UCSD-AML1 (cell line): ENCODE results near the gene FAM186B.
"Not testable (repeated sequence)": the region's sequence is repeated elsewhere in the genome, so short reads cannot be mapped to it uniquely, and the experiment has no call there.

ENCODE experiments used
- DNase-seq: peaks from one replicate; lab custom pipeline; 2025; ENCODE audit not compliant: unreplicated experiment; lab: John Stamatoyannopoulos, UW

The FAM186B gene

DNA sequence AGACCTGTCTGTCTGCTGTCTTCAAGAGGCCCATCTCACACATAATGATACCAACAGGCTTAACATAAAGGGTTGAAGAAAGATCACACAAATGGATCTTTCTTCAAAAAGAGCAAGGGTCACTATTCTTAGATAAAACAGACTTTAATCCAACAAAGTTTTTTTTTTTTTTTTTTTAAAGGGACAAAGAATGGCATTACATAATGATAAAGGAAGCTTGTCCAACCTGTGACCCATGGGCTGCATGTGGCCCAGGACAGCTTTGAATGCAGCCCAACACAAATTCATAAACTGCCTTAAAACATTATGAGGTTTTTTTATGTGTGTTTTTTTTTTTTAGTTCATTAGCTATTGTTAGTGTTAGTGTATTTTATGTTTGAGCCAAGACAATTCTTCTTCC lies 6.8 kb upstream of the FAM186B start:
- no peak for DNase-seq

DNA sequence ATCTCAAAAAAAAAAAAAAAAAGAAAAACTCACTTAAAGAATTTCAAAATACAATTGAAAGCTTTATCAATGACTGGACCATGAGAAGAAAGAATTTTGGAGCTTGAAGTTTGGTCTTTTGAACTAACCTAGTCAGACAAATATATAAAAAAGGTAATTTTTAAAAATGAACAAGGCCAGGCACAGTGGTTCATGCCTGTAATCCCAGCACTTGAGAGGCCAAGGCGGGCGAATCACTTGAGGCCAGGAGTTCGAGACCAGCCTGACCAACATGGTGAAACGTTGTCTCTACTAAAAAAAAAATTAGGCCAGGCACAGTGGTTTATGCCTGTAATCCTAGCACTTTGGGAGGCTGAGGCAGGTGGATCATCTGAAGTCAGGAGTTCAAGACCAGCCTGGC lies 5.3 kb upstream of the FAM186B start:
- not testable (repeated sequence) for DNase-seq

DNA sequence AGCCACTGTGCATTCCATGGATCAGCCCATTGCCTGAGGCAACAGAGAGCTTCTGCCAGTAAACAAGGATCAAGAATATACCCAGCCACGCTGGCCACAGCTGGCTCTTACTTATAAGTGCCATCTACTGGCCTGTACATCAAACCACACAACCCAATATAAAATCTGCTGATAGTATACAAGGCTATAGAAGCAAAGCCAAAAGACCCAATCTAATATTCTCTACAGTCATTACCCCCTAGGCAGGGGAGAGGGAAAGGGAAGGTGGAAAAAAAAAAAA lies 4.4 kb upstream of the FAM186B start:
- DNase-seq, result no peak

DNA sequence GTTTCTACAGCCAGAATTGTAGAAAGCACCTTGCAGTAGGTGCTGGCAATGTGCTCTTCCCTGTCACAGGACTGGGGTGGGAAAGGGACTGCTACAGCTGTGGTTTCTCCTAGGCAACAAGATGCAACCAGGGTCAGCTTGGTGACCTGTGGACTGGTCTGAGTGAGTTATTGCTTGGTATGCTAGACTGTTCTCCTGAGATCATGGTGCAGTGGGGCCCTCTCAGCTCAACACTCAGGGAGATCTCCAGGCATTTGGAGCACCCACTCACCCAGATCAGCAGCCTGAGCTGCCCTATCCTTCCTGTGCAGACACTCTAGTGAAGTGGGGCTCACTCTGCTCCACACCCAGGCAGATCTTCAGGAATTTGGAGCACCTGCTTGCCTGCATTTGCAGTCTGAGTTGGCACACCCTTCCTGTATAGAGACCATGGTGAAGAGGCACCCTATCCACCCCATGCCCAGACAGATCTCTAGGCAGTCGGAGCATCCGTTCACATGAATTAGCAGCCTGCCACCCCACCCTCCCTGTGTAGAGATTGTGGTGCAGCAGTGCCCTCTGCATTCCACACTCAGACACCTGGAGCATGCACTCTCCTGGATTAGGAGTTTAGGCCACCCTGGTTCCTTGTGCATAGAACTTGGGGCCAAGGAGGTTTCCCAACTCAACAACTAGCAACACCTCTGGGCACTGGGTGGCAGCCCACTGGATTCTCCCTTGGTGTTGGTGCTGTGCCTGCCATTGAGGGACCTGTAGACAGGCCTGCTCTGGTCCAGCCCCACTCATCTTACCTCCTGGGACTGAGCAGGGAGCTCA lies 3.8 kb upstream of the FAM186B start:
- DNase-seq, result no peak

DNA sequence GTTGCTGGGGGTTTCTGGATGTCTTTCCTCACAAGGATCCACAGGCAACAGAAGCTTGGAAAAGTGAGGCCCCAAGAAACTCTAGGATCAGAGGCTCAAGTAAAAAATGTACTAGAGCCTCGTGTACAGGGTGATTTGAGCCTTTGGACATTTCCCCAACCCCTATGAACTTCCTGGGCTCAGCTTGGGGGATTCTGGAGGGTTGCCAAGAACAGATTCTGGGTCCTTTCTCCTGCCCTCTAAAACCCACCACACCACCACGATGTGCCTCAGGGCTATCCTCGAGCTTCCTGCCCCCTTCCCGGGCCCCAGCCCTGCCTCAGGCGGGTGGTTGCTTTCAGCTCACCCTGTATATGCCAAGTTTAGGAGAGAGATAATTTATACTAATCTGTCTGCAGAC lies 583 bp downstream of the FAM186B start:
- no peak for DNase-seq

DNA sequence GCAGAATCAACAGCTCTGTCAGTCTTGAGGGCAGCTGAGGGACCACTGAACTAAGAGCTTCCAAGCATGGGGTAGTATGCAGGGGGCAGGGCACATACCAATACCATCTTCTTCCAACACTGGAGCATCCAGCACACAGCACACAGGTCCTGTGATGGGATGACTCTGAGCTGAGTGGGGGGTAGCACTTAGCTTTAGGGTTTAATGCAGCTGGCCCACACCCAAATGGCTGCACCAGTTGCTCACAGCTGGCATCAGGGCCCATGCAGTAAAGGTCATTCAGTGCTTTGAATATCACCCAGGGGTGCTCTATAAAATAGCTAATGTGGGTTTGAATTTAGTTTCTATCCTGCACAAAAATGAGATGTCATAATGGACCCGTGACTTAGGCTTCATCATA lies 1.7 kb downstream of the FAM186B start:
- no peak for DNase-seq

DNA sequence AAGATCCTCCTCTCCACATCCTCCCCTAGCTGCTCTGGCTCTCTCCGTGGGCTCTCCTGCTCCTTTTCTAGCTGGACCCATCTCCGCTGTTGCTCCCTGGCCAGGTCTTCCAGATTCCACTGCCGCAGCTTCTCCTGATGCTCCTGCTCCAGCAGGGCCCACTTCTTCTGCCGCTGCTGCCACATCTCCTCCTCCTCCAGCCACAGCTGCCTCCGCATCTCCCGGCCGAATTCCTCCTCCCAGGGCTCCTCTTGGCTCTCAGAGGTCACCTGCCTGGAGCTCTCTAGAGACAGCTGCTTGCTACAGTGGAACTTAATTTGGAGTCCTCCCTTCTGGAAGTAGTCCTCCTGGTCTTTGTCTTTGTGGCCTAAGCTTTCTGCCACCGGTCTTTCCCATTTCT lies 5.5 kb downstream of the FAM186B start:
- no peak for DNase-seq

DNA sequence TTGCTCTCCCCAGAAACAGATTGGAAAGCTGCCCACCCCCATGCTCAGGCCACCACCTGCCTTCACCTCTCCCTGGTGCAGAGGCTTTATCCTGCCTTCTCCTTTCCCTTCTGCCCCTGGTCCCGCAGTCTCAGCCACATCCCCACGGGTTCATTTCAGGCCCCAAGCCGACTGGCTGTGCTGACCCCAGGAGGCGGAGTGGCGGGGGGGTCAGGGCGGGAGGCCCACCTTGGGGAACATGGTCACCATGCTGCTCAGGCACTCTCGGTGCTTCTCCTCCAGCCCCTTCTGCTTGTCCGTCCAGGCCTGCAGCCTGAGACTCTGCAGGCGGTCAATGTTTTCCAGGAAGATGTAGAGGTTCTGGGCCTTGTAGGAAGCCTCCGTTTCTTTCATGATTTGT lies 6.9 kb downstream of the FAM186B start:
- no peak for DNase-seq

DNA sequence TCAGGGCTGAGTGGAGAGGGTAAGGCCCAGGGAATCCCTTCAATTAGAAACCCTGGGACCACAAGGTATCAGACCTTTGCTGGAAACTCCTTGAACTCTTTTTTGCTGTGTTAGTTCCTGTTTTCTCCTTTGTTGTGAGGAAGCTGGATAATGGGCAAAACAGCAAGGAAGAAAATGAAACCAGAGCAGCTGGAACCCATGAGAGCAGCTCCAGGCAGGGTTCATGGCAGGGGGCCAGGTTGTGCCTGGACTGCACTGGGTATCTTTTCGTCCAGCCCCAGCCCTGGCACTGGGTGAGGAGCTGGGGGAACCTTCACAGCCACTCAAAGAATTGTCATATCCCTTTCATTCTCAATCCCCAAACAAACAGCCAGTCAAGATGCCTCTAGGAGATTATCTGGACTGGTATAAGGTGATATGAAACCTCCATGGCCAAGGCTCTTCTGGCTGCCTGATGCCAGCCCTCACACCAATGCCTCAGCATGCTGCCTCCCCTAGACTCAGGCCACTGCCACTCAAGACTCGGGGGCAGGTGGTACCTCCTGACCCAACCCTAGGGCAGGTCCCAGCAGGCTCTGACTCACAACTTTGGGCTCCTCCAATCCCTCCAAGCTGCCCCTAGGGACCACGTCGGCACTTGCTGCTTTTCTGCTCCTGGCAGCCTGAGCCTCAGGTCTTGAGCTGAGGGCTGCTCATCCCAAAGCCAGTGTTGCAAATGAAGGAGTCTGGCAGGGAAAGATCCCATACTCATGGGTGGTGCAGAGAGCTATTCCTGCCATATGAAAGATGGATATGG lies 16.5 kb downstream of the FAM186B start:
- no peak for DNase-seq

DNA sequence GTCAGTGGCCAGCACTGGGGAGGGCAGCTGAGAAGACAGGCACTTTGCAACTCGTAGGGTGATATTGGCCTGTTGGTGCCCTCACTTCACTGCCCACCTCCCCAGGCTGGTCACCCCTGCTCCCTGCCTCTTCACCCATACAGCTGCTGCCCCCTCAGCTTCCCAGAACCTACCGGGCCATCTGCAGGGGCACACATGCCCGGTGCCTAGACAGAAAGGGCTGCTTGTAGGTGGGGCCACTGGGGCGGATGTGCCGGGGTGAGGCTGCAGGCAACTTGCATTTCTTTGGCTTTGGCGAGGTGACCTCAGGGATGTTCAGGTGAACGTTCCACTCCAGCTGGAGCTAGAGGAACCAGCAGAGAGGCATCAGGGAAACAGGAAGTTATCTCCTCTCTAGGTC lies 17.2 kb downstream of the FAM186B start:
- DNase-seq, result no peak

DNA sequence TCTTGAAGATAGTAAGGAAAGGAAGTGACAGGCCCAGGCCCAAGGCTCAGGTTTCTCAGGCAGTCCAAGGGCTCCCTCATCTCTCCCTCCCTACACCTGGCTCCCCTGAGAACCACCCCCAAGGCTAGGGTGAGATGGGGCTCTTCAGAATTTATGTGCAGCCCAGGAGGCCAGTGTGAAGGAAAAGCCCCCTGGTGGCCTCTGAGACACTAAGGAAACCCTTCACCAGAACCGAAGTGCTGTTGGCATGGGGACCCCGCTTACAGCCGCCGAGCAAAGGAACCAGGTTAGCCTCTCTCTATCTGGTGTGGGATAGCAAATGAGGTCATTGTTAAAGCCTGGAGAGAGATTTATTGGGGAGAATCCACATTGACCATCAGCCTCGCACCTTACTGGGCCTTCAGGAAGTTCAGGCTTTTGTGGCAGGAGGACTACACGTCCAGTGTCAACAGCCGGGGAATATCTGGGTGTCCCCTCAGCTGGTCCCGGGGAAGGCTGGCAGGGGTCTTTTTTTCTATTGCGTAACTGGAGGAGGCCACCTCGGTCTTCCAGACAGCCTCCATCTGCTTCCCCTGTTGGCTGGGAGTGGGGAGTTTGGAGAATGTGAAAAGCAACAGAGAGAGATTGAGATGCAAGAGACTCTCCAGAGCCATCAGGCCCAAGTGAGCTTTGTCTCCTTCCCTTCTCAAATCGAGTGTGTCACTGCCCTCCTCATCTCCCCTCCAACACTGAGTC lies 18.1 kb downstream of the FAM186B start:
- no peak for DNase-seq

DNA sequence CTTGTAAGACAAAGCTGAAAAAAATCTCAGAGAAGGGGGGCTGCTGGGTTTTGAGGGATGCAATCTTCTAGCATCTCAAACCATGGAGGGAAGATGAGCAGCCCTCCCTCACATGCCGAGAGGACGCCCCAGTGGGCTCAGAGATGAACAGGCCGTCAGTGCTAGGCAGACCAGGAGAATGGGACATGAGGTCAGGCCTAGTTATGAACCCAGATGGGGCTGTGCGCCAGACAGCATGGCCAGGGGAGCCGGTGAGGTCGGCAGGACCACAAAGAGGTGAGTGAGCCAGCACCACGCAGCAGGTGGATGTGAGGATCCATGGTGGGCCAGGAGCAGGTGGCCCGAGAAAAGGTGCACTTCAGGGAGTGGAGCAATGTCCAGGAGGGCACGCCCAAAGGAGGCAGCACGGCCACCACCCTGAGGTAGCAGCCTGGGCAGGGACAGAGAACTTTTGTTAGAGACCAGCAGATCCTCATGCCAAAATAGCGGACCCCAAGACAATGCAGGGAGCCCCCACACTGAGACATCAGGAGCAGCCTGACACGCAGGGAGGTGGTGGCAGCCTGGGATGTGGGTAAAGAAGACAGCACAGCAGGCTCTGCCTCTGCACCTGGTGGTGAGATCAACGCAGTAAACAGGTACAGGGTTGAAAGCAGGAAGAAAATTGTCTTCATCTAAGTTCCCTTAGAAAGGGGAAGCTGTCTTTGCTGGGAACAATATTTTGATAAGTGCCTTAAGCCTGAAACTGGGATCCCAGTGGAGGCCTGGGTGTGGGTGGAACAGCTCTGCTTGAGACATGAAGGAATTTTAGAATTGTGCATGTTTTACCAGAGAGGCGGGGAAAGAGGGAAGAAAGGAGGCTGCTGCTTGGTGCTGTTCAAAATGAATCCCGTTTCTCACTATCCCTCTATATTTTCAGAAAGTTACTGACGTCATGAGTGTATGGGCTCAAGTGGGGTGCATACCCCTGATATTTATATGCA lies 19.7 kb downstream of the FAM186B start:
- no peak for DNase-seq

DNA sequence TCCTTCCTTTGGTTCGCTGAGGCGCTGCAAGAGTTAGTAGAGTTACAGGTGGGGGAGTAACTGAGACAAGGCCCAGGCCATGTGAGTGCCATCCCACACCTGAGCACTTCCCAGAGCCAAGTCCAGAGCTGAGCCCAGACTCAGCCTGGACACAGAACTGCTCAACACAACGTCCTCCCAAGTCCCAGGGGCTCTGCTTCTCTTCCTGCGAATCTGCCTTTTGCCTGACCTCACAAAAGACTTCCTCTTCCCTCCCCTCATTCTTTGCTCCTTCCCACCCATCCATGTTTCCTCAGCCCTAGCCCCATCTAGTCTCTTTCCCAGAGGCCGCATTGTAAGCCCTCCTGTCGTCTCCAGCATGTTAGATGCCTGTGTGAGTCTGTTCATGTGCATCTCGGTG lies 20.8 kb downstream of the FAM186B start:
- no peak for DNase-seq

DNA sequence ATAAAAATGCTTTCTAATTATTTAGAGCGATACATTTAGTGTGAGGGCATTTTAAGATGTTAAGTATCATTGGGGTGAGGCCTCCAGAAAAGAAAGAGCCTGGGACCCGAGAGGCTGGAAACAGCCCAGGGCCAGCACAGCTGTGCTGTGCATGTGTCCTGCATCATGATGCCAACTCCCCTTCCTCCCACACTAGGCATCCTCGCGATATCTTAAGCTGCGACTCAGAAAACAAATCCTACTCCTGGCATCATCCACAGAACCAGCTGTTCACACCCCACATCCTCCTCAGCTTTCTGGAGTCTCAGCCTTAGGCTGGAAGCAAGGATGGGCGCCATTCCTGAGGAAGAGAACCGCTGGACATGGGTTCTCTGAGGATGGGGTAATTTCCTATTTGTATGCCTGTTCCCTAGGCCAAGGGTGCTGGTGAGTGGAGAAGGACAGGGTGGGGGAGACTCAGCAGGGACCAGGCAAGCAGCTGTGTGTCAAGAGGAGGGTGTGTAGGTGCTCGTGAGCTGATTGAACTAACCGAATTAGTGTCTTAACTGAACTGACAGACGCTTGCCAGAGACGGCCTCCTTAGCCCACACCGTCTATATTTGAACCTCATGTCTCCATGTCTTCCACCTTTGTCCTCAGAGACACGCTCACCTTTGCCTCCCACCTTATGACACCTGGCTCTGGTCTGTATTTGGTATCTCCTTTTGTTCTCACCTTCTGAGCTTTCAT lies 21.9 kb downstream of the FAM186B start:
- no peak for DNase-seq

DNA sequence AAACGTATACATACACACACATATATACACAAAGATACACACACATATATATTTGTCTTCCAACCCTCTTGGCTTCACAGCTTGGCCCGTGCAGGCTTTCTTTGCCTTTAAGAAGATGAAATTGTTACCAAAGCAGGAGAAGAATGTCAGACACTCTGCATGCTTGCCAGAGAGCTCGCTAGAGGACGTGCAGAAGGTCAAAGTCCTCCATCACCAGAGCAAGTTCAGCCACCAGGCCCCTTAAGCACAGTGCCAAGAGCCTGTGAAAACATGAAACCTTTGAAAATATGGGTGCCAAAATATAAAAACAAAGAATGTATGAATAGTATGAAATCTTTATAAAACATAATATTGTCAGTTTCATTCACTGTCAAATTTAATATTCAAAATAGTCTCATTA lies 22.6 kb downstream of the FAM186B start:
- DNase-seq, result no peak

DNA sequence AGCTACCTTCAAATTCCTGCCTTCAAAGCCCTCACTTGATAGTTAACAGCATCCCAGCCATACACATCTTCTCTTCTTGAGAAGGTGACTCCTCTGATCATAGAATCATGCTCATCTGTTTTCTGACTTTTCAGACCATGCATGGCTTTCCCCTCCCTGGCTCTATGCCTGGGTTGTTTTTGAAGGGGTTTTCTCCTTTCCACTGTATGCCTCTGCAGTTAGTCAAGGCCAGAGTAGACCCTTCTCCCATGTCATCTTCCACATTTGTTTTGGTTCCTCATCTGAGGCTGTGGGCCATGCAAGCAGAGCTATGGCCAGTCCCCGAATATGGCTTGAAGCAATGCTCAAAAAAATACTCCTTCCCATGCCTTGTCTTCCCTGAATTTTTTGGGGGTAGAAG lies 23.2 kb downstream of the FAM186B start:
- DNase-seq, result no peak

DNA sequence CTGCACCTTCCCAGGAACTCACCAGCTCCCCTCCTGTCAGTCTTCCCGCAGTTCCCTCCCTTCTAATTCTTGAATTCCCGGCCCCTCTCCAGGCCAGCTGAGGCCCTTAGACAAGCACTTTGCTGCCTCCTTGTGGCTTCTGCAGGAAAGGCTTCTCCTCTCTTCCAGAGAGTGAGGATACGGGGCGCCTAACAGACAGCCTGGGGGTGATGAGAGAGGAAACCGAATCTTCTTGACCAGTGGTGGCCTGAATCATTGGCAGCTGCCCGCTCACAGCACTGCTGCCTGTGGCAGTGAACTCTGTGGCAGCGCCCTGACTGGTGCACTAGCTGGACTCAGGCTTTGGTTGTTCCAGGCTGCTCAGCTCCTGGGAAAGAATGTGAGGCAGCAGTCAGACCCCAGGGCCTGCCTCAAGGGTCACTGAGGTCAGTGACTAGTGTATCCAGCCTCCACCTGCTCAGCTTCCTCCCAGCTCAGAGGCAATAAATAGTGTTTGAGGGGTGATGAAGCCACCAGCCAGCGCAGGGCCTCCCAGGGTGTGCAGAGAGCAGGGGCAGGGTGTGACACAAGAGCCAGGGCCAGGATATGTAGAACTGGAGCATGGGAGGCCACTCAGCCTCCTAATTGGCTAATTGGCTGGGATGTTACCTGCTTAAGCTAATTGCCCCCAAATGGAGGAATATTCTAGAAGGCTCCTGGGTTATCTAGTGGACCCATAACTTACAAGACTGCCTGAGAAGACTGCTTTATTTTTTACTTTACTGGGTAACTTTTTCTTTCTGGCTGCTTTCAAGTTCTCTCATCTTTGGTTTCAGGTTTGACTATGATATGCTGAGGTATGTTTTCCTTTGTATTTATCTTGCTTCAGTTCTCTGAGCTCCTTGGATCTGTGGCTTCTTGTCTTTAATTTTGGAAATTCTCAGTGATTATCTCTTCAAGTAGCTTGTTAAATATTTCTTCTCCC lies 24.6 kb downstream of the FAM186B start:
- DNase-seq, result peak; percentile 37

DNA sequence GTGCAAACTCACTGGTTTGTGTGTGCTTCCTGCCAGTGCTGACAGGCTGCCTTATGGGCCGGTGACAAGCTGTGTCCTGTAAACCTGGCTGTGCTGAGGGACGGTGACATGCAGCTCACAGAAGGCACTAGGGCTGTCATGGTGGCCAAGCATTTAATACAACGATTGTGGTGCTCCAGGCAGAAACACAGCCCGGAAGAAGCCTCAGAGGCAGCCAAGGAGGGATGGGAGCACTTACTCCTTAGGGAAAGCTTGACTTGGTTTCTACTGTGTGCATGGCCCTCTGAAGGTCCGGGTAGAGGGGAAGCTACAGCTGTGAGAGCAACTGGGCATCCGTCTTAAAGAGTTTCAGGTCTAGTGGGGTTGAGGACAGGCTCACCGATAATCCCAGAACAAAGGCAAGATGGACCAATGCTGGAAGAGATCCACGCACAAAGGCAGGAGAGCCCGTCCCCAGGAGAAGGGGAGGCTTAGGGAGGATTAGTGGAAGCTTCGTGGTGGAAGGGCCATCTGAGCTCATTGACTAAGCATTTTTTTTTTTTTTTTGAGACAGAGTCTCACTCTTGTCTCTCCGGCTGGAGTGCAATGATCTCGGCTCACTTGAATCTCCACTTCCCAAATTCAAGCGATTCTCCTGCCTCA lies 26.8 kb downstream of the FAM186B start:
- no peak for DNase-seq
